Psoas muscle (tissue), 8 donors: ENCODE measurements around the gene ABCA3. TPM values are rescaled to one million over a fixed set of nuclear protein-coding genes. Genes with fewer than 3 reads are reported as not detected.
A peak's percentile ranks its signal among the peaks of the same experiment; 100 is the strongest.

Experiments used
- ATAC-seq, 4 donors: fragments of 200-7000 bp; cut with Tn5 transposase; one replicate each; pipeline ENCODE4 v1.9.1; 2020; ENCODE audit warnings: moderate library complexity in 3 of 4, mild to moderate bottlenecking in 2 of 4
- DNase-seq, 2 donors: peaks; one replicate each; pipeline ENCODE4 v3.0.0-alpha.2; 2020
- H3K27ac ChIP-seq: fragments of 200-600 bp; one replicate; pipeline ENCODE4 v1.8.0; 2022
- H3K27me3 ChIP-seq, 3 donors: fragments of 200-600 bp in 1 of 3; one replicate each; pipeline versions ENCODE4 v1.6.1 to v1.8.0; 2013 to 2022; ENCODE audit warnings: low read length in 2 of 3, mild to moderate bottlenecking in 2 of 3, moderate library complexity in 1 of 3; ENCODE audit not compliant: insufficient read depth in 3 of 3
- H3K36me3 ChIP-seq, 2 donors: fragments of 200-600 bp in 1 of 2; one replicate each; pipeline versions ENCODE4 v1.6.1 to v1.8.0; 2013 to 2022; ENCODE audit warnings: low read depth in 1 of 2, mild to moderate bottlenecking in 1 of 2, moderate library complexity in 1 of 2; ENCODE audit not compliant: insufficient read depth in 1 of 2
- H3K4me1 ChIP-seq: fragments of 200-600 bp; one replicate; pipeline ENCODE4 v1.8.0; 2022
- H3K4me3 ChIP-seq: fragments of 200-600 bp; one replicate; pipeline ENCODE4 v1.8.0; 2022; ENCODE audit warnings: mild to moderate bottlenecking
- H3K9me3 ChIP-seq: fragments of 200-600 bp; one replicate; pipeline ENCODE4 v1.8.0; 2022
- CTCF ChIP-seq: fragments of 200-600 bp; IDR thresholded peaks from one replicate; pipeline ENCODE4 v1.8.0; 2022; ENCODE audit warnings: antibody characterized with exemption
- WGBS, 3 donors: extraction: QIAGEN DNeasy Blood & Tissue Kit; methylation state at CpG; one replicate each; pipeline versions ENCODE4 v1.1.6 to v1.1.7; 2013; 5-methylcytosine and 5-hydroxymethylcytosine counted together
- intact Hi-C, 2 donors: fragments of 100-400 bp; cut with DNase I; formaldehyde crosslinking; loops; one replicate each; pipeline versions ENCODE4 v1.11.0 to v1.14.2; 2022
- polyA plus RNA-seq, 3 donors: library from polyadenylated mRNA; stranded (reverse); fragments of 200-250 nt; gene quantifications; one replicate each; pipeline ENCODE4 v1.2.3, GENCODE V29; 2013
- total RNA-seq, 4 donors: library from RNA; stranded (reverse); fragmentation: NEBNext Ultra II Directional in 2 of 4; extraction: Animal tissue kit (Norgen Biotek cat#: 25700) in 2 of 4; gene quantifications; one replicate each; pipeline versions ENCODE4 v1.2.1 to v1.2.4, GENCODE V29; 2021 to 2023
- donor health status: healthy with polysubstance abuse.
- donor health status: DM: no; HTN: no; CAD: no; lungs with moderate emphysema.
- donor health status: Bipolar disorder and iron deficiency.
- donor health status: healthy.
- donor health status: DM: yes; HTN: yes; CAD: no.
- donor health status: DM: no; HTN: no; CAD: no.
- donor health status: DM: no; HTN: no; CAD: no.
- donor health status: DM: yes; HTN: yes; CAD: no.

Gene ABCA3
- total and polyA plus RNA-seq, 7 donors: 2.2 to 9.4 (median 8.6) TPM

GRCh38 chr16:2298621-2299020, 41.9 kb downstream of the ABCA3 start:
- DNase-seq (no peak), ATAC-seq (no peak)
- no peak overlapping the region for H3K4me3 ChIP-seq
- no peak overlapping the region for H3K27ac ChIP-seq
- intact Hi-C loops: no loop called here
- no peak for TF ChIP-seq CTCF
- H3K27me3 ChIP-seq: no peaks in the 10 kb centered on the region
- no peaks in the 10 kb centered on the region for H3K4me1 ChIP-seq
- H3K9me3 ChIP-seq: no peaks in the 10 kb centered on the region
- WGBS, 3 donors: 87 to 91% (median 89%) methylated on average over 9 of the region's 9 CpGs
- H3K36me3 ChIP-seq: peaks cover 0 to 25% of the 10 kb centered on the region in 2 donors

GRCh38 chr16:2297506-2297860, 43.0 kb downstream of the ABCA3 start:
- Histone ChIP-seq H3K36me3 (peaks cover 0 to 23% of the 10 kb centered on the region in 2 donors), H3K4me1 (no peaks in the 10 kb centered on the region), H3K27ac (no peak overlapping the region), H3K9me3 (no peaks in the 10 kb centered on the region), H3K27me3 (no peaks in the 10 kb centered on the region), H3K4me3 (no peak overlapping the region)
- ATAC-seq (peak in 1 of 4 donors; percentile 6), DNase-seq (no peak)
- WGBS, 3 donors: 95% methylated on average over 20 to 22 of the region's 22 CpGs
- intact Hi-C loops: no loop called here
- no peak for TF ChIP-seq CTCF

- intact Hi-C loops: no loop called here
- Histone ChIP-seq H3K36me3 (peaks cover 0 to 28% of the 10 kb centered on the region in 2 donors), H3K4me1 (no peaks in the 10 kb centered on the region), H3K27me3 (no peaks in the 10 kb centered on the region), H3K4me3 (no peak overlapping the region), H3K9me3 (no peaks in the 10 kb centered on the region), H3K27ac (no peak overlapping the region)
- TF ChIP-seq CTCF: peak; percentile 26
- peak; percentile 66 to 73 (median 70) for ATAC-seq
- 73 to 77% (median 74%) methylated on average over 23 of the region's 23 CpGs for WGBS, 3 donors
- DNase-seq: peak in 1 of 2 donors; percentile 40
Measured at GRCh38 chr16:2296661-2297505, 43.6 kb downstream of the ABCA3 start.

- Histone ChIP-seq H3K27ac (no peak overlapping the region), H3K36me3 (peaks cover 0 to 40% of the 10 kb centered on the region in 2 donors), H3K9me3 (no peaks in the 10 kb centered on the region), H3K4me1 (no peaks in the 10 kb centered on the region), H3K4me3 (no peak overlapping the region), H3K27me3 (no peaks in the 10 kb centered on the region)
- no peak for DNase-seq
- TF ChIP-seq CTCF: no peak
- intact Hi-C loops: no loop called here
- ATAC-seq: no peak
- 88 to 92% (median 89%) methylated on average over 21 of the region's 21 CpGs for WGBS, 3 donors
Measured at GRCh38 chr16:2295056-2295798, 45.3 kb downstream of the ABCA3 start.
